ENCODE data around the gene EPDR1.

- TF ChIP-seq POLR2A (IDR thresholded peaks at IDR 0.05), result no peak
- TF ChIP-seq, protein P1, sequence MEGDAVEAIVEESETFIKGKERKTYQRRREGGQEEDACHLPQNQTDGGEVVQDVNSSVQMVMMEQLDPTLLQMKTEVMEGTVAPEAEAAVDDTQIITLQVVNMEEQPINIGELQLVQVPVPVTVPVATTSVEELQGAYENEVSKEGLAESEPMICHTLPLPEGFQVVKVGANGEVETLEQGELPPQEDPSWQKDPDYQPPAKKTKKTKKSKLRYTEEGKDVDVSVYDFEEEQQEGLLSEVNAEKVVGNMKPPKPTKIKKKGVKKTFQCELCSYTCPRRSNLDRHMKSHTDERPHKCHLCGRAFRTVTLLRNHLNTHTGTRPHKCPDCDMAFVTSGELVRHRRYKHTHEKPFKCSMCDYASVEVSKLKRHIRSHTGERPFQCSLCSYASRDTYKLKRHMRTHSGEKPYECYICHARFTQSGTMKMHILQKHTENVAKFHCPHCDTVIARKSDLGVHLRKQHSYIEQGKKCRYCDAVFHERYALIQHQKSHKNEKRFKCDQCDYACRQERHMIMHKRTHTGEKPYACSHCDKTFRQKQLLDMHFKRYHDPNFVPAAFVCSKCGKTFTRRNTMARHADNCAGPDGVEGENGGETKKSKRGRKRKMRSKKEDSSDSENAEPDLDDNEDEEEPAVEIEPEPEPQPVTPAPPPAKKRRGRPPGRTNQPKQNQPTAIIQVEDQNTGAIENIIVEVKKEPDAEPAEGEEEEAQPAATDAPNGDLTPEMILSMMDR (IDR thresholded peaks at IDR 0.05), result no peak
These were observed 8.4 kb downstream of the EPDR1 start for GRCh38 chr7:37928878-37929277.
